PC-9 (cell line): Measurements from ENCODE around the gene LY6G6D.

Experiments used
- CTCF ChIP-seq: fragments of 200-600 bp; sonication (generic); conservative IDR thresholded peaks from 2 replicates; pipeline ENCODE4 v1.6.1; 2017; ENCODE audit warnings: mixed run types, antibody characterized with exemption, mild to moderate bottlenecking, moderate library complexity
- EZH2 ChIP-seq: fragments of 200-600 bp; sonication (generic); IDR thresholded peaks from 2 replicates; pipeline ENCODE4 v1.8.0; 2017; ENCODE audit warnings: antibody characterized with exemption, low read depth

- TF ChIP-seq CTCF (no peak), EZH2 (no peak)
These were observed 7.4 kb upstream of the LY6G6D start for GRCh38 chr6:31707701-31708100.
